GM21515 (cell line): Measurements from ENCODE around the gene GBX1.

Experiments used
- ATAC-seq: cut with Tn5 transposase; IDR thresholded peaks from one replicate; pipeline ENCODE4 v1.9.1; 2021; ENCODE audit not compliant: unreplicated experiment

GBX1 gene

DNA sequence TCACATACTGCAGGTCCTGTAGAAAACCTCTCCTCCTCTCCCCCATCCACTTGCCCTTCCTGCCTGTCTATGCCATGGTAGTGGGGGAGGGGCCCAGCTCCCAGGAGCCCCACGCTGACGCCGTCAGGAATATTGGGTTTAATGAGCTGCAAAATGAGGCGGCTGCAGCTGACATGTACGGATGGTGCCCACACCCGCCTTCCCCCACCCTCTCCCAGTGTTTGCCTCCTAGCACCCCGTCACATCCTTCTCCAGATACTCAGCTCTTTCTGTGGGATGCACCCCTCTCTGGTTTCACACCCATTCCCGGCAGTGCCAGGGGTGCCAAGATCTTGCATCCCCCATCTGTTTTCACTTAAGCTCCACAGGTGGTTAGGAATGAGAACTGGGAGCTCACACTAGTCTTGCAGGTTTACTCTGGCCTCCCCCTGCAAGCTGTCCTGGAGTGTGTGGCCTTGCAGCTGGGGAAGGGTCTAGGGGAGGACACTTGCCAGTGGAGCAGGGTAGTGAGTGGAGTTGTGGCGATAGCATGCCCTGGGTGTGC is 26.1 kb downstream of the GBX1 start:
- ATAC-seq: no peak

DNA sequence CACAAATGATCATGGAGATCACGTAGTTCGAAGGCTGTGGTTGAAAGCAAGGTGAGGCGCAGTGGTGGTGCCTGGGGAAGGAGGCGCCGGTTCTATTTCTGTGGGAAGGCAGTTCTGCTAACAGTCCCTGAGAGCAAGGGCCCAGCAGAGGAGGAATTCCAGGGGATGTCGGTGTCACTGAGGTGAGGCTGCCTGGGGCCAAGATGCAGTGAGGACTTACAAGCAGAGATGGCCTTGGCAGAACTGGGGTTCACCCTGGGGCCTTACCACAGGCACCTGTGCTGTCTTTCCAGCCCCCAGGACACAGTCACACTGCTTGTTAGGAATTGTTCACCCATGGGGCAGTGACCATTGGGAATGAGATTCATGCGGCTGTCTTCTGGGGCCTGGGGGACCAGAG is 26.7 kb downstream of the GBX1 start:
- ATAC-seq: no peak

GRCh38 chr7:151139791-151140190 is 27.7 kb downstream of the GBX1 start:
- no peak for ATAC-seq

- ATAC-seq: no peak
Observed at GRCh38 chr7:151139071-151139790, 28.3 kb downstream of the GBX1 start.

- no peak for ATAC-seq
Observed at GRCh38 chr7:151138153-151138851, 29.2 kb downstream of the GBX1 start.

DNA sequence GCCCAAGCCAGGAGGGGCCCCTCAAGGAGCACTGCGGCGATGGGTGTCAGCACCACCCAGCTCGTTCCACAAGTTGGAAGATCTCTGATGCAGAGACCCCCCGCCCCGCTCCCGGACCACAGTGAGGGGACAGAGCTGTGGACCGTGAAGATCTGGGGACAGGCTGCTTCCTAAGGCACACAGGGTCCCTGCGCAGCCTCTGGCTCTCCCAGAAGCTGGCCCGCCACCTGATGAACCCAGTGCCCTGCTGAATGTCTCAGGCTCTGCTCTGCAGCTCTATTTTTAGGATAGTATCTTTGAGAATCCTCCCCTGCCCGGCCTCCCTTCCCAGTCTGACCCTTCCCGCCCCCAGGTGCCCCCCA is 29.7 kb downstream of the GBX1 start:
- ATAC-seq: no peak

GRCh38 chr7:151137076-151137675 is 30.3 kb downstream of the GBX1 start:
- no peak for ATAC-seq

DNA sequence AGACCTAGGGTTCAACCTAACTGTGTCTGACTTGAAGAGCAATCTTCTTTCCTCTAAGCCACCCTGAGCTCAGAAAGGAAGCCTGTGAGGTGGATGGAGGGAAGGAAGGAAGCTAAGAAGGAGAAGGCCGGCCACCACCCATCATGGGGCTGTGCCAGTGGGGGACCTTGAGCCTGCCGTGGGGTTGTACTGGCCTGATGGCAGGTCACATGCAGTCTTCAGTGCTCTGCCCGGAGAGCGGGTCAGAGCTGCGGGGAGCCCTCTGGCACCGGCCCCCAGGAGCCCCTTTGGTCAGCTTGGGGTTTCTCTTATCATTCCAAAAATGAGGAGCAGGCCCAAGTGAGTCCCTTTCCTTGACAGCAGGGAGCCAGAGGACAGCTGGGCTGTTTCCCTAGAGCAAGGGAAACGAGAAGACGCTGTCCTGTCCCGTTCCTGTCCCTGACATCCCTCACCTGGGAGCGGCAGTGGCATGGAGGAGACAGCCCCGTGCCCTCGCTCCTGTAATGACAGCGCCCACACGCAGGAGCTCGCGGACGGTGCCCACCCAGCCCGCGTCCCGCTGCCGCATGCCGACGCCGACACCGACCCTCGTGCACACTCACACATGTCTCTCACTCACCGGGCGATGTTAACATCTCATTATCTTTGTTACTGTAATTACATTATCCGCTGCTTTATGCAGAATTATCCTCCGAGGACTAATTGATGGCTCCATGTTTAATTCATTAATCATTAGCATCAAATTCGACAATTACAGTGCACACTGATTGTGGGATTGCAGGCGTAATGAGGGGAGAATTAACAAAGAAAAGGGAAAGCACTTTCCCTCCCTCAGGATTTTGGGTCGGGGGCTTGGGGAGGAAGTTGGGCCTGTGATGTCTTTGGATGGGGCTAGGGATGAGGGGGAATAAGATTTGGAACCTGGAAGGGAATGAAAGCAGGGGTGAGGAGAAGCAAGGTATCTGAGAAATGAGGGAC is 31.3 kb downstream of the GBX1 start:
- ATAC-seq: no peak

DNA sequence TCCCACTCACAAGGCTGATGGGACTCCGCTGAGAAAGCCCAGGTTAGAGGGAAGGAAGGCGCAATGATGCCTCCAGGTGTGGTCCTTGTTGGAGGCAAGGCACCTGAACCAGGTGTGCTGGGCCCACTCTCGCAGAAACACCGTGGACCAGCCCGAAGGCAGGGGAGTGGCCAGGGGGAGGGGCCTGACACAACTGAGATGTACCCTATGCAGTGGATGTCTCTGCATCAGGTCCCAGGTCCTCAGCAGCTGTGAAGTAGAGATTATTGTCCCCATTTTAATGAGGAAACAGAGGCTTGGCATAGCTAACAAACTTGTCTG is 32.0 kb downstream of the GBX1 start:
- no peak for ATAC-seq

GRCh38 chr7:151134743-151135524 is 32.6 kb downstream of the GBX1 start:
- ATAC-seq: no peak

- no peak for ATAC-seq
Observed at GRCh38 chr7:151133986-151134742, 33.3 kb downstream of the GBX1 start.

DNA sequence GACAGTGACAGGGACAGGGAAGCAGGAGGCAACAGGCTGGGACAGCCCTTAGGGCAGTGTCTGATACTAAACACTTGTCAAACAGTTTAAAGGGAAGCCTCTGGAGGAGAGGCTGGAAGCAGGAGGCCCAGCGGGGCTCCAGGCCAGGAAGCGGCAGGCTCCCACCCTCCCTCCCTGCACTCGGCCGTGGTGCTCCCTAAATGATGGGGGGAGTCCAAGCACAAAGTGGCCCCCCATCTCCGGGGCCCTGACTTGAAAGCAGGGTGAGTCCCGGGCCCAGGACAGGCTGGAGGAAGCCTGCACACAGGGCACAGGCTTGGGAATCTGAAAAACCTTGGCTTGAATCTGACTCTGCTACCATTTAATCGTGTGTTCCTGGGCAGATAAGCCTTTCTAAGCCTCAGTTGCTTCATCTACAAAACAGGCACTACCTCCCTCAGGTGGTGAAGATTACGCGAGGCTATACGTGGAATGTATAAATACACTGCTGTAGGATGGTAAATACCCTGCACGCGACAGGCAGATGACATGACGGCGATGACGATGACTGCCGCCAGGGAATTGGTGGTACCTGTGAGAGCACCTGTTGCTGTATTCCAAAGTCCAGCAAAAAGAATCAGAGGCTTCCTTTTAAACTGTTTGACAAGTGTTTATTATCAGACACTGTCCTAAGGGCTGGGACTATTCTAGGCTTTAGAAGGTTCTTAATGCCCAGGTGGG is 34.1 kb downstream of the GBX1 start:
- no peak for ATAC-seq

DNA sequence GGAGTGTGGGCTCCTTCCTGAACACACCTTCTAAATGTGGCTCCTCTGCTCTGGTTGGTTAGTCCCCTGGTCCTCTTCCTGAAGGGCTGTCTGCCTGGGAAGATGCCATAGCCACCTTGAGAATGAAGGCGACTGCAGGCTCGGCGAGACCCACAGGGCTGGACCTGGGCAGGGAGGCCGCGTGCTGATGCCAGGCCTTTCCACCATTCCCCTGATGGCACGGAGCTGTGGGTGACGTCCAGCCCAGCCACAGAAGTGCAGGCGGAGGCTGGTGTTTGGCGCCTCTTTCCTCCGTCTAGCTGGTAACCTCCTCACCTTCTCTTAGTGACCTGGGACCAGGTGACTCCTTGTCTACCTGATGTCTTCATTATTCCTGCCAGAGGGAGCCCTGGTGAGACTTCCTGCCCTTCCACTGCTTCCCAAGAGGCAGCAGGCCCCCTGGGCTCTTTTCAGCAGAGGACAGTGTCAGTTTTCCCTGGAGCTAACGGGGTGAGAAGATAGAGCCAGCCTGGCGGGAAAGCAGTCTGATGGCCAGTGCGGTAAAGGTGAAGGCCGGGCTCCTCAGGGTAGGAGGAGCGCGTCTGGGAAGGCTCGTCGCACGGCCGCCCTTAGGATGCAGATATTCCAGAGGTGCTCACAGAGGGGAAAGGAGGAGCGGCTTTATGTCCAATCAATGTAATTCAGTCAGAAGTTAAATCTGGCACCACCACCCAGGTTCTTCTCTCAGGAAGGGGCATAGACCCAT is 34.9 kb downstream of the GBX1 start:
- no peak for ATAC-seq

GRCh38 chr7:151131592-151132293 is 35.8 kb downstream of the GBX1 start:
- no peak for ATAC-seq

- ATAC-seq: no peak
Observed at GRCh38 chr7:151131224-151131591, 36.3 kb downstream of the GBX1 start.

- no peak for ATAC-seq
Observed at GRCh38 chr7:151130741-151131157, 36.7 kb downstream of the GBX1 start.

GRCh38 chr7:151129960-151130591 is 37.4 kb downstream of the GBX1 start:
- no peak for ATAC-seq
